ENCODE results near the gene CREBL2. TPM values are rescaled to one million over a fixed set of nuclear protein-coding genes. Genes with fewer than 3 reads are reported as not detected.

Gene CREBL2
- total RNA-seq, 2 donors from 2014 or later, result 41.7 to 44.6 TPM

GRCh38 chr12:12660201-12660600 lies 48.5 kb downstream of the CREBL2 start:
- Histone ChIP-seq H3K4me3 (peak overlapping the region; percentile 39), H3K27ac (peak overlapping the region in 1 of 2 donors; percentile 33), H3K27me3 (replicated peaks; ENCODE audit: insufficient read depth) (no peaks in the 10 kb centered on the region), H3K36me3 (no peaks in the 10 kb centered on the region), H3K4me1 (ENCODE audit: control insufficient read depth in 1 of 2, low read depth in 2 of 2) (peaks cover 11 to 35% of the 10 kb centered on the region in 2 donors), H3K9me3 (no peaks in the 10 kb centered on the region)
- ATAC-seq (ENCODE audit: insufficient number of reproducible peaks, low FRiP score, low read depth) (no peak), DNase-seq (ENCODE audit: low spot score) (no peak)
- no peak for TF ChIP-seq CTCF (IDR thresholded peaks at IDR 0.05)

GRCh38 chr12:12661086-12661856 lies 49.6 kb downstream of the CREBL2 start:
- peak overlapping the region in 1 of 2 donors; percentile 3 for H3K27ac ChIP-seq

GRCh38 chr12:12663644-12664294 lies 52.1 kb downstream of the CREBL2 start:
- no peak overlapping the region for H3K4me3 ChIP-seq
- no peak for TF ChIP-seq CTCF (IDR thresholded peaks at IDR 0.05)

More at GRCh38 chr12:12661086-12661856, 49.6 kb downstream of the CREBL2 start:
- Histone ChIP-seq H3K9me3 (no peaks in the 10 kb centered on the region), H3K36me3 (no peaks in the 10 kb centered on the region), H3K4me1 (ENCODE audit: control insufficient read depth in 1 of 2, low read depth in 2 of 2) (peaks cover 8 to 31% of the 10 kb centered on the region in 2 donors), H3K4me3 (peak overlapping the region; percentile 39), H3K27me3 (replicated peaks; ENCODE audit: insufficient read depth) (no peaks in the 10 kb centered on the region)
- DNase-seq (ENCODE audit: low spot score) (no peak), ATAC-seq (ENCODE audit: insufficient number of reproducible peaks, low FRiP score, low read depth) (no peak)
- TF ChIP-seq CTCF (IDR thresholded peaks at IDR 0.05), result no peak

GRCh38 chr12:12665194-12665593 lies 53.5 kb downstream of the CREBL2 start:
- no peak for TF ChIP-seq CTCF (IDR thresholded peaks at IDR 0.05)
- no peak for ATAC-seq (ENCODE audit: insufficient number of reproducible peaks, low FRiP score, low read depth)
- H3K4me1 ChIP-seq (ENCODE audit: control insufficient read depth in 1 of 2, low read depth in 2 of 2), result peaks cover 8 to 24% of the 10 kb centered on the region in 2 donors

More at GRCh38 chr12:12663644-12664294, 52.1 kb downstream of the CREBL2 start:
- Histone ChIP-seq H3K9me3 (no peaks in the 10 kb centered on the region), H3K4me1 (ENCODE audit: control insufficient read depth in 1 of 2, low read depth in 2 of 2) (peaks cover 8 to 31% of the 10 kb centered on the region in 2 donors), H3K27ac (no peak overlapping the region), H3K36me3 (no peaks in the 10 kb centered on the region), H3K27me3 (replicated peaks; ENCODE audit: insufficient read depth) (no peaks in the 10 kb centered on the region)
- ATAC-seq (ENCODE audit: insufficient number of reproducible peaks, low FRiP score, low read depth) (no peak), DNase-seq (ENCODE audit: low spot score) (no peak)

GRCh38 chr12:12668005-12668404 lies 56.3 kb downstream of the CREBL2 start:
- ATAC-seq (ENCODE audit: insufficient number of reproducible peaks, low FRiP score, low read depth) (no peak), DNase-seq (ENCODE audit: low spot score) (no peak)
- no peak for TF ChIP-seq CTCF (IDR thresholded peaks at IDR 0.05)
- Histone ChIP-seq H3K36me3 (no peaks in the 10 kb centered on the region), H3K27ac (no peak overlapping the region), H3K9me3 (no peaks in the 10 kb centered on the region), H3K27me3 (replicated peaks; ENCODE audit: insufficient read depth) (no peaks in the 10 kb centered on the region), H3K4me1 (ENCODE audit: control insufficient read depth in 1 of 2, low read depth in 2 of 2) (no peaks in the 10 kb centered on the region), H3K4me3 (no peak overlapping the region)

More at GRCh38 chr12:12665194-12665593, 53.5 kb downstream of the CREBL2 start:
- Histone ChIP-seq H3K36me3 (no peaks in the 10 kb centered on the region), H3K27ac (no peak overlapping the region), H3K4me3 (no peak overlapping the region), H3K9me3 (no peaks in the 10 kb centered on the region), H3K27me3 (replicated peaks; ENCODE audit: insufficient read depth) (no peaks in the 10 kb centered on the region)
- DNase-seq (ENCODE audit: low spot score), result no peak

All from thoracic aorta (tissue), 2 donors.